Rectal smooth muscle tissue (tissue), 1 donor: ENCODE measurements around the gene EHBP1L1.

Source experiments
- H3K27ac ChIP-seq: one replicate; pipeline ENCODE4 v1.7.0; 2013; ENCODE audit warnings: low read depth, low read length, inconsistent platforms
- H3K27me3 ChIP-seq: one replicate; pipeline ENCODE4 v1.7.0; 2013; ENCODE audit warnings: low read length; ENCODE audit not compliant: control insufficient read depth, insufficient read depth
- H3K36me3 ChIP-seq: one replicate; pipeline ENCODE4 v1.7.0; 2013; ENCODE audit warnings: low read length; ENCODE audit not compliant: control insufficient read depth, insufficient read depth
- H3K4me1 ChIP-seq: one replicate; pipeline ENCODE4 v1.7.0; 2013; ENCODE audit warnings: low read length; ENCODE audit not compliant: control insufficient read depth, insufficient read depth
- H3K4me3 ChIP-seq: one replicate; pipeline ENCODE4 v1.7.0; 2013; ENCODE audit warnings: low read length
- H3K9ac ChIP-seq: one replicate; pipeline ENCODE4 v1.7.0; 2013; ENCODE audit warnings: low read length

Gene EHBP1L1

DNA sequence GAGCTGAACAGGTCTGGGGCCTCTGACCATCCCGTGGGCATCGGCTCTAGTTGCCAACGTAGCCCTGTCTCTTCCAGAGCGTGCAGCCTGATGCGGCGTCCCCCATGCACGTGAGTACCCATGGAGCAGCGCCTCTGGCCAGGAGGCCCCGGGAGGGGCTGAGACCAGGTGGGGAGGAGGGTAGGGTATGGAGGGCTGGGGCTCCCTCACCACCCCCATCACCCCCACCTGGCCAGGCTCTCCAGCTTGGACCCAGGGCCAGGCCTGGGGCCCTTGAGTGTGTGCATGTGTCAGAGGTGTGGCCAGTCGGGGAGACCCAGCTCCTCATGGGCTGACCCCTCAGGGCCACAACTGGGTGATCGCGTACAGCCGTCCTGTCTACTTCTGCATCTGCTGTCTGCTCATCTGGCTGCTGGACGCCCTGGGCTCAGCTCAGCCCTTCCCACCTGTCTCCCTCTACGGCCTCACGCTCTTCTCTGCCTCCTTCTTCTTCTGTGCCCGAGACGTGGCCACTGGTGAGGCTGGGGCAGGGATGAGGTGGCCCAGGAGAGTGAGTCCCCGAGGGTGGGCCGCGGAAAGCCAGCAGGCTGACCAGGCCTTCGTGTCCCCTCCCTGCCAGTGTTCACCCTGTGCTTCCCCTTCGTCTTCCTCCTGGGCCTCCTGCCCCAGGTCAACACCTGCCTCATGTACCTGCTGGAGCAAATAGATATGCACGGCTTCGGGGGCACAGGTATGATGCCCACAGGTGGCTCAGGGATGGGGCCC is 48.2 kb downstream of the EHBP1L1 start:
- peaks cover 57% of the 10 kb centered on the region for H3K36me3 ChIP-seq
- no peak overlapping the region for H3K4me3 ChIP-seq
- H3K27ac ChIP-seq: no peak overlapping the region
- no peaks in the 10 kb centered on the region for H3K4me1 ChIP-seq
- no peak overlapping the region for H3K9ac ChIP-seq
- no peaks in the 10 kb centered on the region for H3K27me3 ChIP-seq

DNA sequence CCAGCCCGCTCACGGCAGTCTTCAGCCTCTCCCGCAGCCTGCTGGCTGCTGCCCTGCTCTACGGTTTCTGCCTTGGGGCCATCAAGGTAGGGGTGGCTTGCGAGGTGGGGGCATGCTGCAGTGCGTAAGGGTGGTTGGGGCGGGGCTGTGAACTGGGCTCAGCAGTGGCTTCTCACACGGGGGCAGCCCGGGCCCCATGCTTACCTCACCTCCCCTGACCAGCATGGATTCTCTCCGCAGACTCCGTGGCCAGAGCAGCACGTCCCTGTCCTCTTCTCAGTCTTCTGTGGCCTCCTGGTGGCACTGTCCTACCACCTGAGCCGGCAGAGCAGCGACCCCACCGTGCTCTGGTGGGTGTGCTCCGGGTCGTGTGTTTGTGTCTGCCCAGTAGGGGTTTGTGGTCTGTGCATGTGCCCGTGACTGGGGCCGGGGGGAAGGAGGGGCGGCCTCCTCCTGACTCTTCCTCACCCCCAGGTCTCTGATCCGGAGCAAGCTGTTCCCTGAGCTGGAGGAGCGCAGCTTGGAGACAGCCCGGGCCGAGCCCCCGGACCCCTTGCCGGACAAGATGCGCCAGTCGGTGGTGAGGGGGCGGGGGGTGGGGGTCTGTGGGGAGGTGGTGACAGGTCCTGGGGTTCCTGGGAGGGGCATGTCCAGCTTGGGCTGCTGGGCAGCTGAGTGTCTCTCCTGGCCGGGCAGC is 49.2 kb downstream of the EHBP1L1 start:
- no peak overlapping the region for H3K9ac ChIP-seq
- peaks cover 60% of the 10 kb centered on the region for H3K36me3 ChIP-seq
- H3K27ac ChIP-seq: no peak overlapping the region
- H3K27me3 ChIP-seq: no peaks in the 10 kb centered on the region
- H3K4me1 ChIP-seq: no peaks in the 10 kb centered on the region
- no peak overlapping the region for H3K4me3 ChIP-seq

DNA sequence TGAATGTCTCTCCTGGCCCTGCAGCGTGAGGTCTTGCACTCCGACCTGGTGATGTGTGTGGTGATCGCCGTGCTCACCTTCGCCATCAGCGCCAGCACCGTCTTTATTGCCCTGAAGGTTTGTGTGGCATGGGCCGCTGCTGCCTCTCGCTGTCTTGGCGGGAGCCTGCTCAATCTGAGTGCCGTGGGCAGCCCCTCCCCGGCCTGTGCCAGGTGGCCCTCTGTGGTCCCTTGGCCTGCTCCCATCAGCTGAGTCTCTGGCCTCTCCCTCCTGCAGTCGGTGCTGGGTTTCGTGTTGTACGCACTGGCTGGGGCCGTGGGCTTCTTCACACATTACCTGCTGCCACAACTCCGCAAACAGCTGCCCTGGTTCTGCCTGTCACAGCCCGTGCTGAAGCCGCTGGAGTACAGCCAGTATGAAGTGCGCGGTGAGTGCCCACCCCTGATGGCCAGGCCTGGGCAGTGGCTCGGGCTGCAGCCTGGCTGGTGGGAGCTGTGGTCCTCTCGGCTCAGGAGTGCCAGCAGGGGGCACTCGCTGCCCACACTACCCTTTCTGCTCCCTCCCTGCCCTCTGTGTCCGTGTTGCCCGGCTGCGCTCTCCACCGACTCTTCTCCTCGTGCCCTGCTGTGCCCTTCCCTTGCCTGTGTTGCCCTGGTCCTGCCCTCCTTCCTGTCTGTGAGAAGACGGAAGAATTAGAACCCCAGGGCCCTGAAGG is 49.9 kb downstream of the EHBP1L1 start:
- Histone ChIP-seq H3K4me3 (no peak overlapping the region), H3K27me3 (no peaks in the 10 kb centered on the region), H3K27ac (no peak overlapping the region), H3K36me3 (peaks cover 56% of the 10 kb centered on the region), H3K4me1 (no peaks in the 10 kb centered on the region), H3K9ac (no peak overlapping the region)

DNA sequence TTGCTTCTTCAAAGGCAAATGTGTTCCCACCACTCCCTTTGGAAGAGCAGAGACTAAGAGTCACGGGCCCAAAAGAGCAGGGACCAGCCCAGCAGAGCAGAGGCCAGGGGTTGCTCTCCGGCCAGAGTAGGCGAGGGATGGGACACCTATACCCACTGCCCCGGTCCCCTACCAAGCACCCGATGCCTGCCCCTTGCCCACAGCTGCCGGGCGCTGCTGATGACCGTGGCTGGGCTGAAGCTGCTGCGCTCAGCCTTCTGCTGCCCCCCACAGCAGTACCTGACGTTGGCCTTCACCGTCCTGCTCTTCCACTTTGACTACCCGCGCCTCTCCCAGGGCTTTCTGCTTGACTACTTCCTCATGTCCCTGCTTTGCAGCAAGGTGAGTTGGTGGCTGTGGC is 51.3 kb downstream of the EHBP1L1 start:
- Histone ChIP-seq H3K4me3 (no peak overlapping the region), H3K27me3 (no peaks in the 10 kb centered on the region), H3K9ac (no peak overlapping the region), H3K27ac (no peak overlapping the region), H3K4me1 (no peaks in the 10 kb centered on the region), H3K36me3 (peaks cover 51% of the 10 kb centered on the region)

DNA sequence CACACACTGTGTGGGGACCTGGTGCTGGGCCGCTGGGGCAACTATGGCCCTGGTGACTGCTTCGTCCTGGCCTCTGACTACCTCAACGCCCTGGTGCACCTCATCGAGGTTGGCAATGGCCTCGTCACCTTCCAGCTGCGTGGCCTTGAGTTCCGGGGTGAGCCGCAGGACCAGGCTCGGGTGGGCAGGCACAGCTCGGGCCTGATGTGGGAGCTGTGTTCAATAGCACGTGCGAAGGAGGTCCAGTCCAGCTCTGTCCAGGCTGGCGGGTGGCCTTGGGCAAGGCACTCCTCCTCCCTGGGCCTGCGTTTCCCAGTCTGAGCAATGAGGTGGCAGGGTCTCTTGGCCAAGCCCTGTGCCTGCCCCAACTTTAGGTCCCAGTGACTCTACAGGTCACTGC is 53.7 kb downstream of the EHBP1L1 start:
- Histone ChIP-seq H3K27me3 (no peaks in the 10 kb centered on the region), H3K36me3 (peaks cover 53% of the 10 kb centered on the region), H3K9ac (no peak overlapping the region), H3K4me1 (no peaks in the 10 kb centered on the region), H3K27ac (no peak overlapping the region), H3K4me3 (no peak overlapping the region)

DNA sequence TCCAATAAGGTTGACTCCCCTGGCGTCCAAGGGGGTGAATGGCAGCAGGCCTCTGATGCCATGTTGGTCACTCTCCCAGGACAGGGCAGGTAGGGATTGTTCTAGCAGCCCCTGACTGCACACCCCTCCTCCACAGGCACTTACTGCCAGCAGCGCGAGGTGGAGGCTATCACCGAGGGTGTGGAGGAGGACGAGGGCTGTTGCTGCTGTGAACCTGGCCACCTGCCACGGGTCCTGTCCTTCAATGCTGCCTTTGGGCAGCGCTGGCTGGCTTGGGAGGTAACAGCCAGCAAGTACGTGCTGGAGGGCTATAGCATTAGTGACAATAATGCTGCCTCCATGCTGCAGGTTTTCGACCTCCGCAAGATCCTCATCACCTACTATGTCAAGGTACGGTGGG is 54.4 kb downstream of the EHBP1L1 start:
- H3K36me3 ChIP-seq: peaks cover 54% of the 10 kb centered on the region
- no peaks in the 10 kb centered on the region for H3K4me1 ChIP-seq
- H3K9ac ChIP-seq: no peak overlapping the region
- H3K27ac ChIP-seq: no peak overlapping the region
- no peaks in the 10 kb centered on the region for H3K27me3 ChIP-seq
- H3K4me3 ChIP-seq: no peak overlapping the region

DNA sequence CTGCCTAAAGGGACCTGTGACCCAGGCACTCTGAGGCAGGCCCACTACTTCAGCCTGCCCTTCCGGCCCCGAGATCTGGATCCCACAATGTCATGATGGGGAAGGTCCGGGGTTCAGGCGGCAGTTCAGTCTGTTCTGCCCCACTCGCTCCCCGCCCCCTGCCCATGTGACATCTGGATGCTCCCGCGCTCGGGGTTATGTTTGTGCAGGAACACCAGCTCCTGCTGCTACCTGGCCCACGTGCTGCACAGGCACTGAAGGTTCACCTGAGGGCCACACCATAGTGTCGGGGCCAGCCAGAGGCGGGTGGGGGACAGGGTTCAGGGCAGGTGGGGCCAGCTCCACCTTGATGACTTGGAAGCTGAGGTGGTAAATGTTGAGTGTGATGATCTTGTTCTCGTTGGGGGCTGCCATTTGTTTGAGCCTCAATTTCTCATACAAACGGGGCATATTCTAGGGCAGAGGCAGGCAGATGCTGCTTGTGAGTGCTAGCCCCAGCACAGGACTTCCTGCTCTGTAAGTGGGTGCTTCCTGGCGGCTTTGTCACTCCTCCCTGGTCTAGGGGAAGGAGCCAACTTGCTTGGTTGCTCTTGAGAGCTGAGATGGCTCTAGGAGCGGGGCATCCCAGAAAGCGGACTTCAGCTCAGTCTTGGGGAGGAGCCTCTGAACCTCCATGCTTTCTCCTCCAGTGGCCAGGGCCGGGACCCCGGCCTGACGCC is 57.7 kb downstream of the EHBP1L1 start:
- no peak overlapping the region for H3K4me3 ChIP-seq
- no peak overlapping the region for H3K27ac ChIP-seq
- peaks cover 5% of the 10 kb centered on the region for H3K4me1 ChIP-seq
- H3K36me3 ChIP-seq: peaks cover 46% of the 10 kb centered on the region
- H3K27me3 ChIP-seq: no peaks in the 10 kb centered on the region
- H3K9ac ChIP-seq: no peak overlapping the region

DNA sequence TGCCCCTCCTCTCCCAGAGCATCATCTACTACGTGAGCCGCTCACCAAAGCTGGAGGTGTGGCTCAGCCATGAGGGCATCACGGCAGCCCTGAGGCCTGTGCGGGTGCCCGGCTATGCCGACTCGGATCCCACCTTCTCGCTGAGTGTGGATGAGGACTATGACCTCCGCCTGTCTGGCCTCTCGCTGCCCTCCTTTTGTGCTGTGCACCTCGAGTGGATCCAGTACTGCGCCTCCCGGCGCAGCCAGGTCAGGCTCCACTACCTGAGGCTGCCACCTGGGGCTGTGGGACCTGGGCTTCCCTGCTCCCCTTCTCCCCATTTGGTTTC is 58.2 kb downstream of the EHBP1L1 start:
- Histone ChIP-seq H3K9ac (no peak overlapping the region), H3K4me1 (peaks cover 5% of the 10 kb centered on the region), H3K36me3 (peaks cover 43% of the 10 kb centered on the region), H3K27ac (no peak overlapping the region), H3K4me3 (no peak overlapping the region), H3K27me3 (no peaks in the 10 kb centered on the region)

DNA sequence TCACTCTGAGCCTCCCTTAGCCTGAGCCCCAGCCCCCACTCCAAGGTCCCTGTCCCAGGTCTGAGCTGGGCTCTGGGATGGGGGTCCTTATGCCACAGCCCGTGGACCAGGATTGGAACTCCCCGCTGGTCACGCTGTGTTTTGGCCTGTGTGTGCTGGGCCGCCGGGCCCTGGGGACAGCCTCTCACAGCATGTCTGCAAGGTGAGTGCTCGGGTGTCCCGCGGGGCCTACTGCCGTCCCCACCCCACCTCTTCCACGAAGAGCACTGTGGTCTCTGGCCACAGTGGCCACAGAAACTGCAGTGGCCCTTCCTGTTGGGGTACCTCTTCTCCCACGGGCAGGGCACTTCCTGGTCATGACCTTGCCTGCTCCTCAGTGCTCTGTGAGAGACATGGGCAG is 58.6 kb downstream of the EHBP1L1 start:
- peaks cover 39% of the 10 kb centered on the region for H3K36me3 ChIP-seq

DNA sequence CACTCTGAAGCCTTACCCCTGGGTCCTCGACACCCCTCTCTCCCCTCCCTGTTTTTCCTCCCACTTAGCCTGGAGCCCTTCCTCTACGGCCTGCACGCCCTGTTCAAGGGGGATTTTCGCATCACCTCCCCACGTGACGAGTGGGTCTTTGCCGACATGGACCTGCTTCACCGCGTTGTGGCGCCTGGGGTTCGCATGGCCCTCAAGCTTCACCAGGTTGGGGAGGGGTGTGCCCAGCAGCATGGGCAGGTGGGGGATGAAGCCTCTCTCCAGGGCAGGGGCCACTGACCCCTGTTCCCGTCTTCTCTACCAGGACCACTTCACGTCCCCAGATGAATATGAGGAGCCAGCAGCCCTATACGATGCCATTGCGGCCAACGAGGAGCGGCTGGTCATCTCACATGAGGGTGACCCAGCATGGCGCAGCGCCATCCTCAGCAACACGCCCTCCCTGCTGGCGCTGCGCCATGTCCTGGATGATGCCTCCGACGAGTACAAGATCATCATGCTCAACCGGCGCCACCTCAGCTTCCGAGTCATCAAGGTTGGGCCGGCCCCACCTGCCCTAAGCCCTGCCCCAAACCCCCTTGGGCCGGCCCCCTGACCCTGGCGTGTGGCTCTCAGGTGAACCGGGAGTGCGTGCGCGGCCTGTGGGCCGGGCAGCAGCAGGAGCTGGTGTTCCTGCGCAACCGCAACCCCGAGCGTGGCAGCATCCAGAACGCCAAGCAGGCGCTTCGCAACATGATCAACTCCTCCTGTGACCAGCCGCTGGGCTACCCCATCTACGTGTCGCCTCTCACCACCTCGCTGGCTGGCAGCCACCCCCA is 59.3 kb downstream of the EHBP1L1 start:
- peaks cover 33% of the 10 kb centered on the region for H3K36me3 ChIP-seq
- H3K9ac ChIP-seq: no peak overlapping the region

More for the DNA sequence above, 58.6 kb downstream of the EHBP1L1 start:
- Histone ChIP-seq H3K4me3 (no peak overlapping the region), H3K4me1 (peaks cover 6% of the 10 kb centered on the region), H3K27me3 (no peaks in the 10 kb centered on the region), H3K9ac (no peak overlapping the region), H3K27ac (no peak overlapping the region)

DNA sequence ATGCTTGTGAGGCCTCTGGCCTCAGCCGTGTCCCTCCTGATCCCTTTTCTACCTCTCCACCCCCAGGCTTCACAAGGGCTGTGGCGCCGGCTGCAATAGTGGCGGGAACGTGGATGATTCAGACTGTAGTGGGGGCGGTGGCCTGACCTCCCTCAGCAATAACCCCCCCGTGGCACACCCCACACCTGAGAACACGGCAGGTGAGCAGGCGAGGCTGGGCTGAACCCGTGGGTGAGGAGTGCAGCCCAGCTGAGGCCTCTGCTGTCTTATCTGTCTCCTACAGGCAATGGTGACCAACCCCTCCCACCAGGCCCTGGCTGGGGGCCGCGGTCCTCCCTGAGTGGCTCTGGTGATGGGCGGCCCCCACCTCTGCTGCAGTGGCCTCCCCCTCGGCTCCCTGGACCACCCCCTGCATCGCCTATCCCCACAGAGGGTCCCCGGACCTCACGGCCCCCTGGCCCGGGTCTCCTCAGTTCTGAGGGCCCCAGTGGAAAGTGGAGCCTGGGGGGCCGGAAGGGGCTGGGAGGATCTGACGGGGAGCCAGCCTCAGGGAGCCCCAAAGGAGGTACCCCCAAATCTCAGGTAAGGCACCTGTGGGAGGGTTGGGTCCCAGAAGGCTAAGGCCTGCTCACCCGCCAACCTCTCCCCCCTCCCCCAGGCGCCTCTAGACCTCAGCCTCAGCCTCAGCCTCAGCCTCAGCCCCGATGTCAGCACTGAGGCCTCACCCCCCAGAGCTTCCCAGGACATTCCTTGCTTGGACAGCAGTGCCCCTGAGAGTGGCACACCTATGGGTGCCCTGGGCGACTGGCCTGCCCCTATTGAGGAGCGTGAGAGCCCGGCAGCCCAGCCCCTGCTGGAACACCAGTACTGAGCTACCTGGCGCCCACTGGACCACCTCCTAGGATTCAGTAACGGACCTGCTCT is 60.5 kb downstream of the EHBP1L1 start:
- peaks cover 31% of the 10 kb centered on the region for H3K36me3 ChIP-seq
- H3K9ac ChIP-seq: no peak overlapping the region
- H3K27ac ChIP-seq: no peak overlapping the region
- H3K27me3 ChIP-seq: no peaks in the 10 kb centered on the region
- peaks cover 9% of the 10 kb centered on the region for H3K4me1 ChIP-seq
- H3K4me3 ChIP-seq: no peak overlapping the region

More for the DNA sequence above, 59.3 kb downstream of the EHBP1L1 start:
- Histone ChIP-seq H3K27ac (no peak overlapping the region), H3K4me3 (no peak overlapping the region), H3K4me1 (peaks cover 9% of the 10 kb centered on the region), H3K27me3 (no peaks in the 10 kb centered on the region)
